CD4-positive, alpha-beta T cell (primary cell): ENCODE results near the gene CEP97. TPM values are rescaled to one million over a fixed set of nuclear protein-coding genes. Genes with fewer than 3 reads are reported as not detected.
"Not testable (repeated sequence)": the region's sequence is repeated elsewhere in the genome, so short reads cannot be mapped to it uniquely, and the experiment has no call there.

Source experiments
- ATAC-seq: fragments of 200-7000 bp; cut with Tn5 transposase; one replicate; pipeline ENCODE4 v1.10.0; 2022; ENCODE audit warnings: mild to moderate bottlenecking; ENCODE audit not compliant: poor library complexity
- CTCF ChIA-PET: fragments of 350-600 bp; sonication (Branson Sonifier 250); formaldehyde crosslinking; loops from one replicate; lab custom pipeline; 2021; ENCODE audit warnings: antibody characterized with exemption, inconsistent platforms; lab: Charles Lee
- POLR2A ChIA-PET: fragments of 350-600 bp; sonication (Branson Sonifier 250); formaldehyde crosslinking; loops from one replicate; lab custom pipeline; 2021; ENCODE audit warnings: antibody characterized with exemption, inconsistent platforms; lab: Charles Lee
- DNase-seq, 14 experiments: peaks; one replicate each; pipeline ENCODE4 v3.0.0-alpha.2; 2013 to 2020; ENCODE audit warnings: mixed read lengths in 2 of 14
- H3K27ac ChIP-seq, 2 donors: one replicate each; pipeline versions ENCODE4 v1.5.1 to v1.7.0; 2013; ENCODE audit warnings: low read length in 2 of 2, low read depth in 1 of 2, mild to moderate bottlenecking in 1 of 2
- H3K27me3 ChIP-seq, 2 experiments: 1 replicate in 1 of 2; 2 replicates in 1 of 2; pipeline versions ENCODE4 v1.6.1 to v1.7.0; 2013; ENCODE audit warnings: low read length in 2 of 2, control low read depth in 1 of 2, mild to moderate bottlenecking in 1 of 2, moderate library complexity in 1 of 2; ENCODE audit not compliant: insufficient read depth in 2 of 2, control insufficient read depth in 1 of 2
- H3K36me3 ChIP-seq: one replicate; pipeline ENCODE4 v1.6.1; 2013; ENCODE audit warnings: low read length, control low read depth; ENCODE audit not compliant: insufficient read depth
- H3K4me1 ChIP-seq: one replicate; pipeline ENCODE4 v1.6.1; 2013; ENCODE audit warnings: low read length, control low read depth; ENCODE audit not compliant: insufficient read depth
- H3K4me3 ChIP-seq: one replicate; pipeline ENCODE4 v1.5.1; 2013; ENCODE audit warnings: mild to moderate bottlenecking, low read length, moderate library complexity
- H3K9me3 ChIP-seq, 2 experiments: 1 replicate in 1 of 2; 2 replicates in 1 of 2; pipeline versions ENCODE4 v1.6.1 to v1.7.0; 2013; ENCODE audit warnings: low read length in 2 of 2, mild to moderate bottlenecking in 2 of 2, control low read depth in 1 of 2, moderate library complexity in 1 of 2; ENCODE audit not compliant: control insufficient read depth in 1 of 2, insufficient read depth in 1 of 2
- H3K27ac Mint-ChIP-seq: one replicate; pipeline ENCODE4 v1.8.0; 2020; ENCODE audit warnings: mixed read lengths
- H3K27me3 Mint-ChIP-seq: one replicate; pipeline ENCODE4 v1.8.0; 2021; ENCODE audit warnings: mixed read lengths
- H3K36me3 Mint-ChIP-seq: one replicate; pipeline ENCODE4 v1.8.0; 2021; ENCODE audit warnings: low read depth, mixed read lengths
- H3K4me1 Mint-ChIP-seq: one replicate; pipeline ENCODE4 v1.8.0; 2021; ENCODE audit warnings: low read depth, mixed read lengths
- H3K4me3 Mint-ChIP-seq: one replicate; pipeline ENCODE4 v1.8.0; 2020; ENCODE audit warnings: mild to moderate bottlenecking, mixed read lengths
- H3K9me3 Mint-ChIP-seq: one replicate; pipeline ENCODE4 v1.8.0; 2020; ENCODE audit warnings: mixed read lengths
- intact Hi-C, 2 experiments: fragments of 100-400 bp; cut with DNase I in 1 of 2; cut with micrococcal nuclease in 1 of 2; formaldehyde crosslinking; loops; one replicate each; pipeline versions ENCODE4 v1.15.1 to v1.9.0; 2023 to 2025; cut with DNase I, micrococcal nuclease
- total RNA-seq, 174 experiments: library from RNA in 2 of 174; stranded (reverse) in 2 of 174; gene quantifications; one replicate each; pipeline ENCODE4 v1.2.3 and lab custom pipeline; 2021 to 2026
- TF ChIP-seq, protein P1 (sequence below): fragments of 200-600 bp; IDR thresholded peaks from one replicate; pipeline ENCODE4 v1.8.0; 2022; ENCODE audit warnings: antibody characterized with exemption, mild to moderate bottlenecking

The CEP97 gene
- total RNA-seq, 2 experiments from 2014 or later = 6.3 to 6.6 TPM

DNA sequence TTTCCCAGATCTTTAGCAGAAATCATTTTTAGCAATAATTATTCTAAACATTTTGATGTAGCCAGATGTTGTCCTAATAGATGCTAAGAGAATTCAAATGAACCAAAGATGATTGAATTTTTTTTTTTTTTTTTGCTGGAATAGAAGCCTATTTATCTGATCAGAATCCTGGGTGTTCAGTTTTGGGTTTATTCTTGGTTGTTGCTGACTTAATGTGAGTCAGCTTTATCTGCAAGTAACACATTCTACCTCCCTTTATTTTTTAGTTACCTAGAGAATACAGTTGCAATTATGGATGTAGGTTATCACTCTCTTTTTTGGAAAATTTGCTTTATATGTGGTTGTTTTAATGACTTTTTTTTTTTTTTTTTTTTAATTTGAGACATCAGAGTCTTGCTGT, 6.4 kb downstream of the CEP97 start:
- TF ChIP-seq, protein P1, sequence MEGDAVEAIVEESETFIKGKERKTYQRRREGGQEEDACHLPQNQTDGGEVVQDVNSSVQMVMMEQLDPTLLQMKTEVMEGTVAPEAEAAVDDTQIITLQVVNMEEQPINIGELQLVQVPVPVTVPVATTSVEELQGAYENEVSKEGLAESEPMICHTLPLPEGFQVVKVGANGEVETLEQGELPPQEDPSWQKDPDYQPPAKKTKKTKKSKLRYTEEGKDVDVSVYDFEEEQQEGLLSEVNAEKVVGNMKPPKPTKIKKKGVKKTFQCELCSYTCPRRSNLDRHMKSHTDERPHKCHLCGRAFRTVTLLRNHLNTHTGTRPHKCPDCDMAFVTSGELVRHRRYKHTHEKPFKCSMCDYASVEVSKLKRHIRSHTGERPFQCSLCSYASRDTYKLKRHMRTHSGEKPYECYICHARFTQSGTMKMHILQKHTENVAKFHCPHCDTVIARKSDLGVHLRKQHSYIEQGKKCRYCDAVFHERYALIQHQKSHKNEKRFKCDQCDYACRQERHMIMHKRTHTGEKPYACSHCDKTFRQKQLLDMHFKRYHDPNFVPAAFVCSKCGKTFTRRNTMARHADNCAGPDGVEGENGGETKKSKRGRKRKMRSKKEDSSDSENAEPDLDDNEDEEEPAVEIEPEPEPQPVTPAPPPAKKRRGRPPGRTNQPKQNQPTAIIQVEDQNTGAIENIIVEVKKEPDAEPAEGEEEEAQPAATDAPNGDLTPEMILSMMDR = no peak
- Histone ChIP-seq H3K4me1 (peaks cover 2% of the 10 kb centered on the region), H3K4me3 (no peak overlapping the region), H3K27me3 (no peaks in the 10 kb centered on the region), H3K9me3 (no peaks in the 10 kb centered on the region), H3K27ac (no peak overlapping the region), H3K36me3 (peaks cover 72% of the 10 kb centered on the region)
- H3K36me3 Mint-ChIP-seq = peaks cover 82% of the 10 kb centered on the region
- no peak overlapping the region for H3K4me3 Mint-ChIP-seq
- peaks cover 3% of the 10 kb centered on the region for H3K4me1 Mint-ChIP-seq
- no peak overlapping the region for H3K27ac Mint-ChIP-seq
- ChIA-PET POLR2A (no interaction called here), CTCF (no interaction called here)
- no peaks in the 10 kb centered on the region for H3K9me3 Mint-ChIP-seq
- no peak for DNase-seq
- ATAC-seq = no peak
- no peaks in the 10 kb centered on the region for H3K27me3 Mint-ChIP-seq
- intact Hi-C loops = loop anchor here in 1 of 2 experiments (2.0 kb wide), 1 partner anchor 50 kb away; no protein-coding TSS in a partner anchor

DNA sequence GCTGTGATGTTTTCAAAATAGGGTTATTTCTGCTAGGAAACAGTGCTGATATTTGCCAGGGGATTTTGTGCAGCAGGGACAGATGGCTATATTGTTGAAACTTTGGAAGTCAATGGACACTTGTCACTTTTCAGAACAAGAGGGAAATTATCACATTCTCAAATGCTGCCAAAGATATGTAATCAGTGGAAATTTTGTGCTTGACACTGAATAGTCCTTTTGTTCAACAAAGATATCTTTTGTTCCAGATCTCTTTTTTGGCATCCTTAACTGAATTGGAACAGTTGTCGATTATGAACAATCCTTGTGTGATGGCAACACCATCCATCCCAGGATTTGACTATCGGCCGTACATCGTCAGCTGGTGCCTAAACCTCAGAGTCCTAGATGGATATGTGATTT, 7.8 kb downstream of the CEP97 start:
- Mint-ChIP-seq H3K27me3 (no peaks in the 10 kb centered on the region), H3K27ac (no peak overlapping the region), H3K4me3 (no peak overlapping the region), H3K36me3 (peaks cover 86% of the 10 kb centered on the region), H3K4me1 (no peaks in the 10 kb centered on the region), H3K9me3 (no peaks in the 10 kb centered on the region)
- H3K9me3 ChIP-seq = no peaks in the 10 kb centered on the region
- H3K4me3 ChIP-seq = no peak overlapping the region
- peaks cover 82% of the 10 kb centered on the region for H3K36me3 ChIP-seq
- no peaks in the 10 kb centered on the region for H3K27me3 ChIP-seq
- H3K4me1 ChIP-seq = no peaks in the 10 kb centered on the region
- no peak overlapping the region for H3K27ac ChIP-seq
- DNase-seq (no peak), ATAC-seq (no peak)
- intact Hi-C loops = no loop called here
- ChIA-PET CTCF (no interaction called here), POLR2A (interaction anchor here (0.9 kb wide), 1 partner anchor 8 kb away, joined by 5 read pairs; the partner anchor contains the start of gene CEP97)
- TF ChIP-seq, protein P1 = no peak

DNA sequence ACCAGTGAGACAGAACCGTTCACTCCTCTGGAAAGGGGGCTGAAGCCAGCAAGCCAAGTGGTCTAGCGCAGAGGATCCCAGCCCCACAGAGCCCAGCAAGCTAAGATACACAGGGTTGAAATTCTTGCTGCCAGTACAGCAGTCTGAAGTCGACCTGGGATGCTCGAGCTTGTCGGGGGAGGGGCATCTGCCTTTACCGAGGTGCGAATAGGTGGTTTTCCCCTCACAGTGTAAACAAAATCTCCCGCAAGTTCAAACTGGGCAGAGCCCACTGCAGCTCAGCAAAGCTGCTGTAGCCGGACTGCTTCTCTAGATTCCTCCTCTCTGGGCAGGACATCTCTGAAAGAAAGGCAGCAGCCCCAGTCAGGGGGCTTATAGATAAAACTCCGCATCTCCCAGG, 11.4 kb downstream of the CEP97 start:
- CTCF ChIA-PET = interaction anchor here (0.6 kb wide), 1 partner anchor 37 kb away, joined by 4 read pairs; no protein-coding TSS in a partner anchor

DNA sequence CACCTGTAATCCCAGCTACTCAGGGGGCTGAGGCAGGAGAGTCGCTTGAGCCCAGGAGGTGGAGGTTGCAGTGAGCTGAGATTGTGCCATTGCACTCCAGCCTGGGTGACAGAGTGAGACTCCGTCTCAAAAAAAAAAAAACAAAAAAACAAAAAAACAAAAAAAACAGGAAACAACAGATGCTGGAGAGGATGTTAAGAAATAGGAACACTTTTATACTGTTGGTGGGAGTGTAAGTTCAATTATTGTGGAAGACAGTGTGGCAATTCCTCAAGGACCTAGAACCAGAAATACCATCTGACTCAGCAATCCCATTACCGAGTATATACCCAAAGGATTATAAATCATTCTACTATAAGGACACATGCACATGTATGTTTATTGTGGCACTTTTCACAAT, 17.5 kb downstream of the CEP97 start:
- POLR2A ChIA-PET, H3K4me3 Mint-ChIP-seq, H3K4me3 ChIP-seq, ATAC-seq, CTCF ChIA-PET, H3K27ac Mint-ChIP-seq, DNase-seq, H3K27ac ChIP-seq, H3K27me3 Mint-ChIP-seq, H3K9me3 ChIP-seq, H3K27me3 ChIP-seq, H3K4me1 ChIP-seq, H3K9me3 Mint-ChIP-seq, H3K4me1 Mint-ChIP-seq, H3K36me3 ChIP-seq: not testable (repeated sequence)
- H3K36me3 Mint-ChIP-seq = peaks cover 47% of the 10 kb centered on the region
- intact Hi-C loops = loop anchor here in 1 of 2 experiments (1.0 kb wide), 1 partner anchor 34 kb away; no protein-coding TSS in a partner anchor

More for the DNA sequence above, 11.4 kb downstream of the CEP97 start:
- Mint-ChIP-seq H3K36me3 (peaks cover 77% of the 10 kb centered on the region), H3K9me3 (no peaks in the 10 kb centered on the region), H3K27me3 (no peaks in the 10 kb centered on the region), H3K4me1 (no peaks in the 10 kb centered on the region), H3K4me3 (no peak overlapping the region), H3K27ac (no peak overlapping the region)
- intact Hi-C loops = no loop called here
- H3K27me3 ChIP-seq = no peaks in the 10 kb centered on the region
- no peak for DNase-seq
- no peaks in the 10 kb centered on the region for H3K9me3 ChIP-seq
- peaks cover 57% of the 10 kb centered on the region for H3K36me3 ChIP-seq
- POLR2A ChIA-PET = interaction anchor here (1.4 kb wide), 1 partner anchor 49 kb away, joined by 4 read pairs; the partner anchor contains the start of gene RPL24
- H3K27ac ChIP-seq = no peak overlapping the region
- TF ChIP-seq, protein P1 = no peak
- H3K4me3 ChIP-seq = no peak overlapping the region
- no peaks in the 10 kb centered on the region for H3K4me1 ChIP-seq
- no peak for ATAC-seq
